GM12878 (cell line): Measurements from ENCODE around the gene ETNK2. TPM values are rescaled to one million over a fixed set of nuclear protein-coding genes. Genes with fewer than 3 reads are reported as not detected.

Experiments
- ATAC-seq: fragments of 200-7000 bp; cut with Tn5 transposase; 3 replicates; pipeline ENCODE4 v1.9.1; 2020; ENCODE audit warnings: mild to moderate bottlenecking, moderate library complexity
- BruUV-seq: library from RNA; stranded (reverse); fragments of 400-500 nt; replicated peaks from 2 replicates; lab custom pipeline; 2021; lab: Mats Ljungman, UMichigan
- CTCF ChIA-PET: fragments of 300-600 bp; sonication (Branson Sonifier 250); formaldehyde crosslinking; extraction: SDS; loops from one replicate; lab custom pipeline; 2021; ENCODE audit warnings: inconsistent platforms; lab: Yijun Ruan, JAX
- POLR2A ChIA-PET: fragments of 350-600 bp; formaldehyde crosslinking; extraction: SDS; loops from one replicate; lab custom pipeline; 2021; ENCODE audit warnings: inconsistent platforms; lab: Charles Lee
- RAD21 ChIA-PET: fragments of 300-600 bp; sonication (Branson Sonifier 250); formaldehyde crosslinking; loops from one replicate; lab custom pipeline; 2023; ENCODE audit warnings: antibody characterized with exemption; ENCODE audit not compliant: unreplicated experiment; lab: Charles Lee
- SMC1A ChIA-PET: fragments of 300-600 bp; sonication (Branson Sonifier 250); formaldehyde crosslinking; loops from one replicate; lab custom pipeline; 2023; ENCODE audit not compliant: unreplicated experiment, uncharacterized antibody; lab: Charles Lee
- DNase-seq: peaks from one replicate; pipeline ENCODE4 v3.0.0-alpha.2; 2011; ENCODE audit warnings: low read depth, low spot score
- FAIRE-seq: peaks from 3 replicates; lab custom pipeline; 2011; peaks lifted over from hg19 to GRCh38; lab: Jason Lieb, UNC
- H2AFZ ChIP-seq: 2 replicates; pipeline ENCODE4 v1.6.0; 2011; ENCODE audit warnings: low read depth, low read length, control low read depth; ENCODE audit not compliant: control insufficient read depth
- H3K27ac ChIP-seq: 2 replicates; pipeline ENCODE4 v1.5.1; 2011; ENCODE audit warnings: control low read depth; ENCODE audit not compliant: control insufficient read depth, insufficient read depth
- H3K27me3 ChIP-seq, 2 experiments: replicated peaks in 1 of 2; 2 replicates each; pipeline versions ENCODE4 v1.6.0 to v1.6.1; 2011; ENCODE audit warnings: low read length in 1 of 2; ENCODE audit not compliant: control insufficient read depth in 2 of 2, insufficient read depth in 2 of 2
- H3K36me3 ChIP-seq, 2 experiments: 2 replicates each; pipeline ENCODE4 v1.5.1; 2011; ENCODE audit warnings: low read length in 1 of 2; ENCODE audit not compliant: control insufficient read depth in 2 of 2, insufficient read depth in 2 of 2
- H3K4me1 ChIP-seq: 2 replicates; pipeline ENCODE4 v1.6.1; 2011; ENCODE audit warnings: mild to moderate bottlenecking, low read length, moderate library complexity, mixed read lengths; ENCODE audit not compliant: control insufficient read depth, insufficient read depth
- H3K4me2 ChIP-seq: 2 replicates; pipeline ENCODE4 v1.6.0; 2011; ENCODE audit warnings: control low read depth; ENCODE audit not compliant: control insufficient read depth, insufficient read depth
- H3K4me3 ChIP-seq: fragments of 200-600 bp; sonication (generic); 2 replicates; pipeline ENCODE4 v1.5.1; 2016
- H3K79me2 ChIP-seq: 2 replicates; pipeline ENCODE4 v1.6.0; 2011; ENCODE audit warnings: low read length; ENCODE audit not compliant: control insufficient read depth, insufficient read depth
- H3K9ac ChIP-seq: 2 replicates; pipeline ENCODE4 v1.8.0; 2011; ENCODE audit warnings: low read length, control low read depth, mixed read lengths; ENCODE audit not compliant: control insufficient read depth, insufficient read depth
- H3K9me3 ChIP-seq: replicated peaks from 3 replicates; pipeline ENCODE4 v1.5.1; 2011; ENCODE audit warnings: mild to moderate bottlenecking, low read length; ENCODE audit not compliant: control insufficient read depth, insufficient read depth
- H4K20me1 ChIP-seq: 2 replicates; pipeline ENCODE4 v1.6.0; 2011; ENCODE audit not compliant: control insufficient read depth, insufficient read depth
- MXI1 ChIP-seq: fragments of 150-350 bp; IDR thresholded peaks from 2 replicates; pipeline ENCODE4 v1.6.1; 2011; ENCODE audit warnings: low read depth, mild to moderate bottlenecking, inconsistent platforms, low read length, improper control_type of control experiment
- NFIC ChIP-seq: IDR thresholded peaks from 2 replicates; pipeline ENCODE4 v1.6.1; 2012; ENCODE audit warnings: low read depth, mild to moderate bottlenecking, inconsistent platforms, low read length, moderate library complexity
- NR2F1 ChIP-seq: fragments of 450-650 bp; conservative IDR thresholded peaks from 2 replicates; pipeline ENCODE4 v1.6.1; 2017; ENCODE audit warnings: mild to moderate bottlenecking
- POLR2AphosphoS5 ChIP-seq: IDR thresholded peaks from 2 replicates; pipeline ENCODE4 v1.6.1; 2011; ENCODE audit warnings: mild to moderate bottlenecking, low read length, inconsistent platforms
- RAD51 ChIP-seq: fragments of 450-650 bp; IDR thresholded peaks from 2 replicates; pipeline ENCODE4 v1.6.1; 2016; ENCODE audit warnings: moderate library complexity, mild to moderate bottlenecking, inconsistent platforms
- RB1 ChIP-seq: fragments of 450-650 bp; formaldehyde crosslinking; IDR thresholded peaks from 2 replicates; pipeline ENCODE4 v1.6.1; 2017; ENCODE audit warnings: mild to moderate bottlenecking, borderline replicate concordance
- RCOR1 ChIP-seq: conservative IDR thresholded peaks from 2 replicates; pipeline ENCODE4 v1.6.1; 2012; ENCODE audit warnings: low read depth, low read length, improper control_type of control experiment
- RELA ChIP-seq: fragments of 450-650 bp; IDR thresholded peaks from 2 replicates; pipeline ENCODE4 v1.8.0; 2014; ENCODE audit warnings: borderline replicate concordance; ENCODE audit not compliant: partially characterized antibody
- RFX5 ChIP-seq: IDR thresholded peaks from 2 replicates; pipeline ENCODE4 v1.6.1; 2011; ENCODE audit warnings: low read depth, low read length, improper control_type of control experiment
- SPI1 ChIP-seq: IDR thresholded peaks from 2 replicates; pipeline ENCODE4 v1.6.1; 2011; ENCODE audit warnings: low read depth, mild to moderate bottlenecking, low read length, moderate library complexity, borderline replicate concordance; ENCODE audit not compliant: insufficient read depth
- SREBF2 ChIP-seq: IDR thresholded peaks from 2 replicates; pipeline ENCODE4 v1.6.1; 2012; ENCODE audit warnings: mild to moderate bottlenecking, low read length
- STAT3 ChIP-seq: IDR thresholded peaks from 2 replicates; pipeline ENCODE4 v1.6.1; 2011; ENCODE audit warnings: low read depth, low read length, improper control_type of control experiment
- TARDBP ChIP-seq: IDR thresholded peaks from 2 replicates; pipeline ENCODE4 v1.6.1; 2016; ENCODE audit warnings: borderline replicate concordance
- TBL1XR1 ChIP-seq: IDR thresholded peaks from 2 replicates; pipeline ENCODE4 v1.6.1; 2012; ENCODE audit warnings: low read depth, low read length, improper control_type of control experiment
- TCF12 ChIP-seq: IDR thresholded peaks from 2 replicates; pipeline ENCODE4 v1.6.1; 2011; ENCODE audit warnings: low read depth, mild to moderate bottlenecking, low read length
- TCF3 ChIP-seq: IDR thresholded peaks from 2 replicates; pipeline ENCODE4 v1.6.1; 2012; ENCODE audit warnings: low read depth, mild to moderate bottlenecking, low read length, borderline replicate concordance; ENCODE audit not compliant: insufficient read depth
- ZNF622 ChIP-seq: fragments of 450-650 bp; IDR thresholded peaks from 2 replicates; pipeline ENCODE4 v1.6.1; 2017; ENCODE audit warnings: mild to moderate bottlenecking, inconsistent platforms
- WGBS: methylation state at CpG from one replicate; pipeline ENCODE4 v1.1.6; 2016; ENCODE audit warnings: low lambda C conversion rate; ENCODE audit not compliant: insufficient replicate concordance, insufficient coverage; ENCODE audit errors: missing lambda C conversion rate; 5-methylcytosine and 5-hydroxymethylcytosine counted together
- in situ Hi-C: fragments of 300-500 bp; cut with MboI; formaldehyde crosslinking; loops from 9 replicates; pipeline ENCODE4 v1.14.3; 2018; ENCODE audit warnings: mixed read lengths
- intact Hi-C: fragments of 100-400 bp; cut with micrococcal nuclease; formaldehyde crosslinking; loops from one replicate; pipeline ENCODE4 v1.14.2; 2022; ENCODE audit not compliant: unreplicated experiment
- polyA plus RNA-seq, 11 experiments: library from polyadenylated mRNA; depleted of rRNA in 4 of 11; unstranded in 6 of 11; stranded (reverse) in 5 of 11; fragments of >200 nt; fragmentation: Nextera tagmentation in 4 of 11; fragmentation: Illumina TruSeq in 1 of 11; extraction: Ambion mirVana in 4 of 11; extraction: Trizol in 1 of 11; gene quantifications; 1 replicate in 1 of 11; 2 replicates in 10 of 11; pipeline versions ENCODE4 v1.2.1 to v1.2.3, GENCODE V29; 2011 to 2016; ENCODE audit warnings: inconsistent platforms in 2 of 11, missing spikeins in 2 of 11, low read depth in 1 of 11
- total RNA-seq, 4 experiments: library from RNA; depleted of rRNA in 3 of 4; stranded (reverse); fragments of >200 nt in 3 of 4; fragmentation: Illumina TruSeq in 1 of 4; extraction: Trizol in 1 of 4; gene quantifications; 2 replicates each; pipeline versions ENCODE4 v1.2.1 to v1.2.3, GENCODE V29; 2013 to 2021
- TF ChIP-seq, protein P1 (sequence below): fragments of 450-650 bp; IDR thresholded peaks from 2 replicates; pipeline ENCODE4 v1.6.1; 2017; ENCODE audit warnings: low read depth, mild to moderate bottlenecking, moderate library complexity

Gene ETNK2
- total and polyA plus RNA-seq, 10 of the 15 experiments (the other 5 are each of a cell fraction or from before 2014, with no cell fraction given): 0.14 TPM; not detected in 9

- ATAC-seq (no peak), FAIRE-seq (no peak), DNase-seq (no peak)
- Histone ChIP-seq H3K4me3 (no peak overlapping the region), H3K9ac (no peak overlapping the region), H3K27me3 (peaks cover 3 to 9% of the 10 kb centered on the region in 2 experiments; a peak in 3 of 4 replicates), H3K79me2 (no peaks in the 10 kb centered on the region), H4K20me1 (no peaks in the 10 kb centered on the region), H3K9me3 (no peaks in the 10 kb centered on the region), H2AFZ (no peak overlapping the region), H3K36me3 (no peaks in the 10 kb centered on the region), H3K27ac (no peak overlapping the region), H3K4me1 (no peaks in the 10 kb centered on the region), H3K4me2 (no peak overlapping the region)
- RAD21 ChIA-PET: no interaction called here
- in situ Hi-C loops (no loop called here), intact Hi-C loops (no loop called here)
- CTCF ChIA-PET: interaction anchor here (1.5 kb wide), 1 partner anchor 16 kb away, joined by 3 read pairs; no protein-coding TSS in a partner anchor
- TF ChIP-seq NFIC: no peak
- no peak for TF ChIP-seq TBL1XR1
- no peak for TF ChIP-seq RB1
- no peak for TF ChIP-seq TCF12
- no peak for TF ChIP-seq RAD51
- no peak for TF ChIP-seq ZNF622
- no peak for TF ChIP-seq RCOR1
- no peak for TF ChIP-seq RFX5
- no peak for TF ChIP-seq SREBF2
- no peak for TF ChIP-seq TCF3
- no peak for TF ChIP-seq STAT3
- TF ChIP-seq, protein P1, sequence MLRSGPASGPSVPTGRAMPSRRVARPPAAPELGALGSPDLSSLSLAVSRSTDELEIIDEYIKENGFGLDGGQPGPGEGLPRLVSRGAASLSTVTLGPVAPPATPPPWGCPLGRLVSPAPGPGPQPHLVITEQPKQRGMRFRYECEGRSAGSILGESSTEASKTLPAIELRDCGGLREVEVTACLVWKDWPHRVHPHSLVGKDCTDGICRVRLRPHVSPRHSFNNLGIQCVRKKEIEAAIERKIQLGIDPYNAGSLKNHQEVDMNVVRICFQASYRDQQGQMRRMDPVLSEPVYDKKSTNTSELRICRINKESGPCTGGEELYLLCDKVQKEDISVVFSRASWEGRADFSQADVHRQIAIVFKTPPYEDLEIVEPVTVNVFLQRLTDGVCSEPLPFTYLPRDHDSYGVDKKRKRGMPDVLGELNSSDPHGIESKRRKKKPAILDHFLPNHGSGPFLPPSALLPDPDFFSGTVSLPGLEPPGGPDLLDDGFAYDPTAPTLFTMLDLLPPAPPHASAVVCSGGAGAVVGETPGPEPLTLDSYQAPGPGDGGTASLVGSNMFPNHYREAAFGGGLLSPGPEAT: no peak
- no peak for TF ChIP-seq POLR2AphosphoS5
- TF ChIP-seq MXI1: no peak
- no peak for TF ChIP-seq RELA
- TF ChIP-seq TARDBP: no peak
- TF ChIP-seq NR2F1: no peak
- TF ChIP-seq SPI1: no peak
- POLR2A ChIA-PET: no interaction called here
- BruUV-seq: no TSS peak
- 6% methylated on average over 2 of the region's 2 CpGs for WGBS
- SMC1A ChIA-PET: no interaction called here
Measured at GRCh38 chr1:204194080-204194479, 42.2 kb upstream of the ETNK2 start.
